ENCODE data around the gene NOX5.
"Not testable (repeated sequence)": the region's sequence is repeated elsewhere in the genome, so short reads cannot be mapped to it uniquely, and the experiment has no call there.

NOX5 gene

GRCh38 chr15:69014454-69014853 lies at the start of gene NOX5:
Gene NOX5 (plus strand): TSS chr15:69014695. CDS start chr15:69014736, 41 bp downstream.
- DNase-seq (ENCODE audit: low read depth in 3 of 3), result no peak

- DNase-seq (ENCODE audit: low read depth in 3 of 3), result no peak
Measured at GRCh38 chr15:68966996-68967395, 47.5 kb upstream of the NOX5 start.

GRCh38 chr15:68967948-68968347 lies 46.5 kb upstream of the NOX5 start:
- no peak for DNase-seq (ENCODE audit: low read depth in 3 of 3)

- DNase-seq (ENCODE audit: low read depth in 3 of 3), result no peak
Measured at GRCh38 chr15:68969298-68969697, 45.2 kb upstream of the NOX5 start.

GRCh38 chr15:68972201-68973065 lies 42.1 kb upstream of the NOX5 start:
- DNase-seq (ENCODE audit: low read depth in 3 of 3), result no peak

- not testable (repeated sequence) for DNase-seq (ENCODE audit: low read depth in 3 of 3)
Measured at GRCh38 chr15:68975651-68976160, 38.8 kb upstream of the NOX5 start.

GRCh38 chr15:68977426-68977825 lies 37.1 kb upstream of the NOX5 start:
- not testable (repeated sequence) for DNase-seq (ENCODE audit: low read depth in 3 of 3)

- no peak for DNase-seq (ENCODE audit: low read depth in 3 of 3)
Measured at GRCh38 chr15:68979006-68979405, 35.5 kb upstream of the NOX5 start.

- DNase-seq (ENCODE audit: low read depth in 3 of 3), result no peak
Measured at GRCh38 chr15:68979816-68980215, 34.7 kb upstream of the NOX5 start.

GRCh38 chr15:68980786-68981185 lies 33.7 kb upstream of the NOX5 start:
- DNase-seq (ENCODE audit: low read depth in 3 of 3), result no peak

- no peak for DNase-seq (ENCODE audit: low read depth in 3 of 3)
Measured at GRCh38 chr15:68981941-68982340, 32.6 kb upstream of the NOX5 start.

GRCh38 chr15:68982976-68983563 lies 31.4 kb upstream of the NOX5 start:
- no peak for DNase-seq (ENCODE audit: low read depth in 3 of 3)

- DNase-seq (ENCODE audit: low read depth in 3 of 3), result no peak
Measured at GRCh38 chr15:68983961-68984481, 30.5 kb upstream of the NOX5 start.

GRCh38 chr15:68984586-68984985 lies 29.9 kb upstream of the NOX5 start:
- no peak for DNase-seq (ENCODE audit: low read depth in 3 of 3)

GRCh38 chr15:68985361-68985891 lies 29.1 kb upstream of the NOX5 start:
- DNase-seq (ENCODE audit: low read depth in 3 of 3), result no peak

GRCh38 chr15:68986322-68986721 lies 28.2 kb upstream of the NOX5 start:
- no peak for DNase-seq (ENCODE audit: low read depth in 3 of 3)

GRCh38 chr15:68987120-68987519 lies 27.4 kb upstream of the NOX5 start:
- no peak for DNase-seq (ENCODE audit: low read depth in 3 of 3)

GRCh38 chr15:68987676-68988075 lies 26.8 kb upstream of the NOX5 start:
- no peak for DNase-seq (ENCODE audit: low read depth in 3 of 3)

- DNase-seq (ENCODE audit: low read depth in 3 of 3), result no peak
Measured at GRCh38 chr15:68989541-68990230, 24.8 kb upstream of the NOX5 start.

- no peak for DNase-seq (ENCODE audit: low read depth in 3 of 3)
Measured at GRCh38 chr15:68990231-68990991, 24.1 kb upstream of the NOX5 start.

GRCh38 chr15:68990992-68991500 lies 23.4 kb upstream of the NOX5 start:
- DNase-seq (ENCODE audit: low read depth in 3 of 3), result no peak

Data from stimulated activated CD4-positive, alpha-beta T cell treated with anti-CD3 and anti-CD28 coated beads, TNF-alpha, amount 100 ng/mL, for 24 hours (primary cell).